IMR-90 (cell line): ENCODE results near the gene ZNF526. TPM values are rescaled to one million over a fixed set of nuclear protein-coding genes. Genes with fewer than 3 reads are reported as not detected.

ENCODE experiments used
- ATAC-seq: fragments of 200-7000 bp; cut with Tn5 transposase; 2 replicates; pipeline ENCODE4 v1.9.1; 2020; ENCODE audit warnings: low read depth, mild to moderate bottlenecking, moderate library complexity
- BruUV-seq: library from RNA; stranded (reverse); fragments of 400-500 nt; replicated peaks from 2 replicates; lab custom pipeline; 2021; lab: Mats Ljungman, UMichigan
- CTCF ChIA-PET: fragments of 300-600 bp; formaldehyde crosslinking; extraction: SDS; loops from one replicate; lab custom pipeline; 2021; ENCODE audit warnings: antibody characterized with exemption; lab: Yijun Ruan, JAX
- POLR2A ChIA-PET: fragments of 300-600 bp; sonication (Branson Sonifier 250); formaldehyde crosslinking; loops from one replicate; lab custom pipeline; 2022; ENCODE audit warnings: antibody characterized with exemption; ENCODE audit not compliant: unreplicated experiment; lab: Charles Lee
- DNase-seq: peaks from one replicate; pipeline ENCODE4 v3.0.0; 2013
- H2AFZ ChIP-seq: replicated peaks from 2 replicates; pipeline ENCODE3; 2013; ENCODE audit warnings: low read length, mild to moderate bottlenecking; ENCODE audit not compliant: poor library complexity
- H2AK5ac ChIP-seq: 2 replicates; pipeline ENCODE4 v1.6.1; 2013; ENCODE audit warnings: low read depth, low read length, inconsistent platforms
- H2AK9ac ChIP-seq: replicated peaks from 2 replicates; pipeline ENCODE3; 2013; ENCODE audit warnings: mild to moderate bottlenecking, low read depth, low read length, moderate library complexity; ENCODE audit not compliant: poor library complexity
- H2BK120ac ChIP-seq: 2 replicates; pipeline ENCODE4 v1.6.1; 2013; ENCODE audit warnings: low read depth, low read length, inconsistent platforms
- H2BK15ac ChIP-seq: 3 replicates; pipeline ENCODE4 v1.6.1; 2013; ENCODE audit warnings: low read depth, low read length, inconsistent platforms
- H2BK20ac ChIP-seq: 2 replicates; pipeline ENCODE4 v1.6.1; 2013; ENCODE audit warnings: low read depth, mild to moderate bottlenecking, inconsistent platforms, low read length, moderate library complexity
- H2BK5ac ChIP-seq: 2 replicates; pipeline ENCODE4 v1.6.1; 2013; ENCODE audit warnings: mild to moderate bottlenecking, low read depth, low read length, inconsistent platforms; ENCODE audit not compliant: poor library complexity, severe bottlenecking
- H3K14ac ChIP-seq: replicated peaks from 2 replicates; pipeline ENCODE4 v1.6.1; 2013; ENCODE audit warnings: low read depth, low read length, inconsistent platforms
- H3K18ac ChIP-seq: 2 replicates; pipeline ENCODE4 v1.6.1; 2013; ENCODE audit warnings: low read depth, low read length, control low read depth
- H3K23ac ChIP-seq: 2 replicates; pipeline ENCODE4 v1.6.1; 2013; ENCODE audit warnings: low read depth, low read length, inconsistent platforms
- H3K27ac ChIP-seq: 2 replicates; pipeline ENCODE4 v1.5.1; 2013; ENCODE audit warnings: mild to moderate bottlenecking, control low read depth, low read length; ENCODE audit not compliant: insufficient read depth
- H3K27me3 ChIP-seq: 2 replicates; pipeline ENCODE4 v1.6.1; 2013; ENCODE audit warnings: low read length; ENCODE audit not compliant: control insufficient read depth, insufficient read depth
- H3K36me3 ChIP-seq: 2 replicates; pipeline ENCODE4 v1.6.1; 2013; ENCODE audit warnings: low read length, mixed read lengths; ENCODE audit not compliant: control insufficient read depth, insufficient read depth
- H3K4ac ChIP-seq: 2 replicates; pipeline ENCODE4 v1.6.1; 2013; ENCODE audit warnings: low read depth, low read length, inconsistent platforms
- H3K4me1 ChIP-seq: 2 replicates; pipeline ENCODE4 v1.6.1; 2013; ENCODE audit warnings: low read length, mixed read lengths; ENCODE audit not compliant: control insufficient read depth, insufficient read depth
- H3K4me2 ChIP-seq: 2 replicates; pipeline ENCODE4 v1.6.1; 2013; ENCODE audit warnings: low read depth, mild to moderate bottlenecking, control low read depth, low read length, moderate library complexity
- H3K4me3 ChIP-seq: 2 replicates; pipeline ENCODE4 v1.5.1; 2013; ENCODE audit warnings: low read depth, mild to moderate bottlenecking, control low read depth, low read length, moderate library complexity; ENCODE audit not compliant: insufficient read depth
- H3K56ac ChIP-seq: 2 replicates; pipeline ENCODE4 v1.6.1; 2013; ENCODE audit warnings: low read length, inconsistent platforms; ENCODE audit not compliant: insufficient read depth; ENCODE audit errors: extremely low read depth
- H3K79me1 ChIP-seq, 2 experiments: 2 replicates each; pipeline ENCODE4 v1.6.1; 2013; ENCODE audit warnings: low read length in 2 of 2, inconsistent platforms in 1 of 2, low read depth in 1 of 2
- H3K9ac ChIP-seq: 2 replicates; pipeline ENCODE4 v1.6.1; 2013; ENCODE audit warnings: low read depth, low read length, control low read depth
- H3K9me1 ChIP-seq: 2 replicates; pipeline ENCODE4 v1.6.1; 2013; ENCODE audit warnings: low read length, inconsistent platforms; ENCODE audit not compliant: insufficient read depth
- H3K9me3 ChIP-seq: 2 replicates; pipeline ENCODE4 v1.6.1; 2013; ENCODE audit warnings: low read length; ENCODE audit not compliant: control insufficient read depth, insufficient read depth
- H4K20me1 ChIP-seq: 2 replicates; pipeline ENCODE4 v1.6.1; 2013; ENCODE audit warnings: low read length, inconsistent platforms; ENCODE audit not compliant: insufficient read depth
- H4K5ac ChIP-seq: 2 replicates; pipeline ENCODE4 v1.6.1; 2013; ENCODE audit warnings: mild to moderate bottlenecking, low read depth, low read length, control low read depth
- H4K8ac ChIP-seq, 2 experiments: 2 replicates each; pipeline ENCODE4 v1.6.1; 2013; ENCODE audit warnings: low read depth in 2 of 2, low read length in 2 of 2, control low read depth in 1 of 2, inconsistent platforms in 1 of 2
- H4K91ac ChIP-seq: 2 replicates; pipeline ENCODE4 v1.6.1; 2013; ENCODE audit warnings: low read depth, low read length, inconsistent platforms; ENCODE audit not compliant: insufficient read depth
- BHLHE40 ChIP-seq: fragments of 150-350 bp; IDR thresholded peaks from 2 replicates; pipeline ENCODE4 v1.6.1; 2016; ENCODE audit warnings: mild to moderate bottlenecking, low read depth, low read length
- CEBPB ChIP-seq: IDR thresholded peaks from 2 replicates; pipeline ENCODE4 v1.6.1; 2012; ENCODE audit warnings: low read depth, low read length, improper control_type of control experiment
- CHD1 ChIP-seq: IDR thresholded peaks from 2 replicates; pipeline ENCODE4 v1.6.1; 2012; ENCODE audit warnings: low read depth, low read length, improper control_type of control experiment
- CTCF ChIP-seq: conservative IDR thresholded peaks from 2 replicates; pipeline ENCODE4 v1.5.1; 2012; ENCODE audit warnings: mild to moderate bottlenecking, low read depth, low read length, improper control_type of control experiment
- FOS ChIP-seq: fragments of 150-350 bp; IDR thresholded peaks from 2 replicates; pipeline ENCODE4 v1.6.1; 2016; ENCODE audit warnings: low read depth, low read length
- MAFK ChIP-seq: IDR thresholded peaks from 2 replicates; pipeline ENCODE4 v1.6.1; 2012; ENCODE audit warnings: low read depth, low read length, improper control_type of control experiment
- MAZ ChIP-seq: IDR thresholded peaks from 2 replicates; pipeline ENCODE4 v1.6.1; 2012; ENCODE audit warnings: low read depth, mild to moderate bottlenecking, low read length, improper control_type of control experiment, moderate library complexity, borderline replicate concordance
- MXI1 ChIP-seq: IDR thresholded peaks from 2 replicates; pipeline ENCODE4 v1.6.1; 2012; ENCODE audit warnings: low read depth, mild to moderate bottlenecking, low read length, moderate library complexity, borderline replicate concordance
- NFE2L2 ChIP-seq: fragments of 150-350 bp; IDR thresholded peaks from 2 replicates; pipeline ENCODE4 v1.6.1; 2016; ENCODE audit warnings: low read depth, mild to moderate bottlenecking, low read length
- POLR2A ChIP-seq: IDR thresholded peaks from 2 replicates; pipeline ENCODE4 v1.6.1; 2012; ENCODE audit warnings: mild to moderate bottlenecking, low read depth, low read length
- RAD21 ChIP-seq: IDR thresholded peaks from 2 replicates; pipeline ENCODE4 v1.6.1; 2012; ENCODE audit warnings: low read length, improper control_type of control experiment
- RCOR1 ChIP-seq: IDR thresholded peaks from 2 replicates; pipeline ENCODE4 v1.6.1; 2012; ENCODE audit warnings: mild to moderate bottlenecking, low read length, improper control_type of control experiment; ENCODE audit not compliant: insufficient replicate concordance
- RFX5 ChIP-seq: IDR thresholded peaks from 2 replicates; pipeline ENCODE4 v1.8.0; 2012; ENCODE audit warnings: low read depth, mild to moderate bottlenecking, low read length, moderate library complexity
- SMC3 ChIP-seq: fragments of 150-350 bp; IDR thresholded peaks from 2 replicates; pipeline ENCODE4 v1.6.1; 2016; ENCODE audit warnings: low read depth, mild to moderate bottlenecking, antibody characterized with exemption, low read length, moderate library complexity
- USF2 ChIP-seq: fragments of 150-350 bp; IDR thresholded peaks from 2 replicates; pipeline ENCODE4 v1.6.1; 2017; ENCODE audit warnings: mild to moderate bottlenecking, antibody characterized with exemption, low read length, low read depth
- WGBS, 2 experiments: methylation state at CpG; one replicate each; pipeline versions ENCODE4 v1.1.5 to v1.1.7; 2013; ENCODE audit warnings: missing lambda C conversion rate in 2 of 2; ENCODE audit not compliant: insufficient read length in 1 of 2; ENCODE audit errors: extremely low coverage in 2 of 2; 5-methylcytosine and 5-hydroxymethylcytosine counted together
- dilution Hi-C: fragments of 300-500 bp; cut with HindIII; formaldehyde crosslinking; loops from one replicate; pipeline ENCODE4 v1.14.3; 2018; ENCODE audit warnings: low sequenced_read_pairs; ENCODE audit not compliant: unreplicated experiment
- in situ Hi-C: fragments of 300-500 bp; cut with MboI; formaldehyde crosslinking; loops from 3 replicates; pipeline ENCODE4 v1.14.3; 2019; ENCODE audit warnings: low sequenced_read_pairs, inconsistent platforms, mixed read lengths
- intact Hi-C: fragments of 100-400 bp; cut with micrococcal nuclease; formaldehyde crosslinking; loops from 2 replicates; pipeline ENCODE4 v1.10.0; 2022
- polyA plus RNA-seq, 3 experiments: library from polyadenylated mRNA; depleted of rRNA; stranded (reverse); fragments of >200 nt; gene quantifications; 2 replicates each; pipeline ENCODE4 v1.2.3, GENCODE V29; 2012; ENCODE audit warnings: low replicate concordance in 1 of 3
- total RNA-seq: library from RNA; depleted of rRNA; stranded (reverse); fragments of >200 nt; gene quantifications from 2 replicates; pipeline ENCODE4 v1.2.3, GENCODE V29; 2012
- TF ChIP-seq, protein P1 (sequence below): fragments of 150-350 bp; IDR thresholded peaks from 2 replicates; pipeline ENCODE4 v1.6.1; 2016; ENCODE audit warnings: low read depth, mild to moderate bottlenecking, low read length, moderate library complexity, borderline replicate concordance

ZNF526 gene
- total and polyA plus RNA-seq, 2 of the 4 experiments (the other 2 are of a cell fraction): 7.3 to 13.6 TPM

DNA sequence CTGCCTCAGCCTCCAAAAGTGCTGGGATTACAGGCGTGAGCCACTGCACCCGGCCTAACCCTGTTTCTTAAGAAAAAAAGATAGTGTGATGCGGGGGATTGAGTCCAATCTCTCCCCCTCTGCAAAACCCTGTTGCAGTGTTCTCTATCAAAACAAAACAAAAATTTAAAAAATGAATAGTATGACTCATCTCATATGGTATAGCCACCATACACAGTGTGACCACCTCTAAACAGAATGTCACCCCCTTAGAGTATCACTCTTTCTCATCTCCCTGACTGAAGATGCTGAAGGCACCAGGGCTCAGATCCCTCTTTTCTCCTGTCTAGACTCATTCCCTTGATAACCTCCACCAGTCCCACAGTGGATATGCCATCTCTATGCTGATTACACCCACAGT lies 41.7 kb downstream of the ZNF526 start:
- dilution Hi-C loops (no loop called here), intact Hi-C loops (no loop called here), in situ Hi-C loops (no loop called here)
- Histone ChIP-seq H3K79me1 (no peaks in the 10 kb centered on the region; a peak in 1 of 4 replicates), H3K4me1 (no peaks in the 10 kb centered on the region), H3K18ac (no peak overlapping the region), H4K5ac (no peak overlapping the region), H3K9ac (no peak overlapping the region), H3K27me3 (no peaks in the 10 kb centered on the region), H3K23ac (no peak overlapping the region; the same call in 1 of the 2 replicates), H3K14ac (no peak overlapping the region; the same call in 1 of the 2 replicates), H2AK5ac (no peak overlapping the region), H2AFZ (no peak overlapping the region), H3K9me3 (no peaks in the 10 kb centered on the region), H3K4me3 (no peak overlapping the region), H3K27ac (no peak overlapping the region), H4K8ac (no peak overlapping the region), H3K9me1 (no peaks in the 10 kb centered on the region), H2BK20ac (no peak overlapping the region), H3K4me2 (no peak overlapping the region), H4K91ac (no peak overlapping the region), H3K56ac (no peak overlapping the region), H3K36me3 (no peaks in the 10 kb centered on the region), H4K20me1 (no peaks in the 10 kb centered on the region), H3K4ac (no peak overlapping the region), H2BK120ac (no peak overlapping the region), H2BK15ac (no peak overlapping the region), H2AK9ac (no peak overlapping the region), H2BK5ac (no peak overlapping the region)
- POLR2A ChIA-PET: no interaction called here
- DNase-seq: no peak
- no TSS peak for BruUV-seq
- no CpG with 5 or more reads among the region's 3 CpGs for WGBS, 2 experiments
- peak; percentile 53 for ATAC-seq
- TF ChIP-seq FOS: no peak
- no peak for TF ChIP-seq RAD21
- TF ChIP-seq RFX5: no peak
- no peak for TF ChIP-seq CHD1
- no peak for TF ChIP-seq CEBPB
- no peak for TF ChIP-seq MAFK
- TF ChIP-seq POLR2A: no peak
- no peak for TF ChIP-seq NFE2L2
- TF ChIP-seq MXI1: no peak
- TF ChIP-seq RCOR1: no peak
- TF ChIP-seq CTCF: no peak
- TF ChIP-seq MAZ: no peak
- TF ChIP-seq USF2: no peak
- TF ChIP-seq, protein P1, sequence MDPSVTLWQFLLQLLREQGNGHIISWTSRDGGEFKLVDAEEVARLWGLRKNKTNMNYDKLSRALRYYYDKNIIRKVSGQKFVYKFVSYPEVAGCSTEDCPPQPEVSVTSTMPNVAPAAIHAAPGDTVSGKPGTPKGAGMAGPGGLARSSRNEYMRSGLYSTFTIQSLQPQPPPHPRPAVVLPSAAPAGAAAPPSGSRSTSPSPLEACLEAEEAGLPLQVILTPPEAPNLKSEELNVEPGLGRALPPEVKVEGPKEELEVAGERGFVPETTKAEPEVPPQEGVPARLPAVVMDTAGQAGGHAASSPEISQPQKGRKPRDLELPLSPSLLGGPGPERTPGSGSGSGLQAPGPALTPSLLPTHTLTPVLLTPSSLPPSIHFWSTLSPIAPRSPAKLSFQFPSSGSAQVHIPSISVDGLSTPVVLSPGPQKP: no peak
- no peak for TF ChIP-seq SMC3
- no peak for TF ChIP-seq BHLHE40
- CTCF ChIA-PET: no interaction called here
